ENCODE measurements around the gene EPHB6.

The EPHB6 gene

DNA sequence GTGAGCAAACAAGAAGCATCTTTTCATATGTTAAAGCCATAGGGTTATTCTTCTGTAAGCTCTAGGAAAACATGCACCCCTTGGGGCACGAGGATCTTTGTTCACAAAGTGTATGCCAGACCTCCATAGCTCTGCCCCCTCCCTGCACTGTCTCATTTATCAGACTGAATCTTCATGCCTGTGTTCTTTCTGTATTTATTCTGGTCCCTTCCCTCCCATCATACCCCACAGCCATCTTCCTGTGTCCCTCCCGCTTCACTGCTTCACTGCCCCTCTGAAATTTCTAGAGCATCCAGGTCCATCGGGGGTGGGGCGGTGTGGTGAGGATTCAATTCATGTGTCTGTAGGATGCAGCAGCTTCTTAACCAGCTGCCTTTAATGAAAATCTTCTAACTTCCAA lies 7.5 kb downstream of the EPHB6 start:
- TF ChIP-seq SPI1 (IDR thresholded peaks at IDR 0.05; ENCODE audit: borderline replicate concordance, low read depth) (no peak), POLR2AphosphoS5 (IDR thresholded peaks at IDR 0.05; ENCODE audit: low read depth) (no peak), GABPA (IDR thresholded peaks at IDR 0.05; ENCODE audit: low read depth) (no peak)
- TF ChIP-seq, protein P1, sequence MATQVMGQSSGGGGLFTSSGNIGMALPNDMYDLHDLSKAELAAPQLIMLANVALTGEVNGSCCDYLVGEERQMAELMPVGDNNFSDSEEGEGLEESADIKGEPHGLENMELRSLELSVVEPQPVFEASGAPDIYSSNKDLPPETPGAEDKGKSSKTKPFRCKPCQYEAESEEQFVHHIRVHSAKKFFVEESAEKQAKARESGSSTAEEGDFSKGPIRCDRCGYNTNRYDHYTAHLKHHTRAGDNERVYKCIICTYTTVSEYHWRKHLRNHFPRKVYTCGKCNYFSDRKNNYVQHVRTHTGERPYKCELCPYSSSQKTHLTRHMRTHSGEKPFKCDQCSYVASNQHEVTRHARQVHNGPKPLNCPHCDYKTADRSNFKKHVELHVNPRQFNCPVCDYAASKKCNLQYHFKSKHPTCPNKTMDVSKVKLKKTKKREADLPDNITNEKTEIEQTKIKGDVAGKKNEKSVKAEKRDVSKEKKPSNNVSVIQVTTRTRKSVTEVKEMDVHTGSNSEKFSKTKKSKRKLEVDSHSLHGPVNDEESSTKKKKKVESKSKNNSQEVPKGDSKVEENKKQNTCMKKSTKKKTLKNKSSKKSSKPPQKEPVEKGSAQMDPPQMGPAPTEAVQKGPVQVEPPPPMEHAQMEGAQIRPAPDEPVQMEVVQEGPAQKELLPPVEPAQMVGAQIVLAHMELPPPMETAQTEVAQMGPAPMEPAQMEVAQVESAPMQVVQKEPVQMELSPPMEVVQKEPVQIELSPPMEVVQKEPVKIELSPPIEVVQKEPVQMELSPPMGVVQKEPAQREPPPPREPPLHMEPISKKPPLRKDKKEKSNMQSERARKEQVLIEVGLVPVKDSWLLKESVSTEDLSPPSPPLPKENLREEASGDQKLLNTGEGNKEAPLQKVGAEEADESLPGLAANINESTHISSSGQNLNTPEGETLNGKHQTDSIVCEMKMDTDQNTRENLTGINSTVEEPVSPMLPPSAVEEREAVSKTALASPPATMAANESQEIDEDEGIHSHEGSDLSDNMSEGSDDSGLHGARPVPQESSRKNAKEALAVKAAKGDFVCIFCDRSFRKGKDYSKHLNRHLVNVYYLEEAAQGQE (IDR thresholded peaks at IDR 0.05; ENCODE audit: insufficient replicate concordance, low read depth), result no peak
- TF ChIP-seq, protein P2, sequence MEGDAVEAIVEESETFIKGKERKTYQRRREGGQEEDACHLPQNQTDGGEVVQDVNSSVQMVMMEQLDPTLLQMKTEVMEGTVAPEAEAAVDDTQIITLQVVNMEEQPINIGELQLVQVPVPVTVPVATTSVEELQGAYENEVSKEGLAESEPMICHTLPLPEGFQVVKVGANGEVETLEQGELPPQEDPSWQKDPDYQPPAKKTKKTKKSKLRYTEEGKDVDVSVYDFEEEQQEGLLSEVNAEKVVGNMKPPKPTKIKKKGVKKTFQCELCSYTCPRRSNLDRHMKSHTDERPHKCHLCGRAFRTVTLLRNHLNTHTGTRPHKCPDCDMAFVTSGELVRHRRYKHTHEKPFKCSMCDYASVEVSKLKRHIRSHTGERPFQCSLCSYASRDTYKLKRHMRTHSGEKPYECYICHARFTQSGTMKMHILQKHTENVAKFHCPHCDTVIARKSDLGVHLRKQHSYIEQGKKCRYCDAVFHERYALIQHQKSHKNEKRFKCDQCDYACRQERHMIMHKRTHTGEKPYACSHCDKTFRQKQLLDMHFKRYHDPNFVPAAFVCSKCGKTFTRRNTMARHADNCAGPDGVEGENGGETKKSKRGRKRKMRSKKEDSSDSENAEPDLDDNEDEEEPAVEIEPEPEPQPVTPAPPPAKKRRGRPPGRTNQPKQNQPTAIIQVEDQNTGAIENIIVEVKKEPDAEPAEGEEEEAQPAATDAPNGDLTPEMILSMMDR (IDR thresholded peaks at IDR 0.05; ENCODE audit: insufficient read depth, low read length), result no peak
- H3K27ac ChIP-seq (replicated peaks), result no peak overlapping the region

DNA sequence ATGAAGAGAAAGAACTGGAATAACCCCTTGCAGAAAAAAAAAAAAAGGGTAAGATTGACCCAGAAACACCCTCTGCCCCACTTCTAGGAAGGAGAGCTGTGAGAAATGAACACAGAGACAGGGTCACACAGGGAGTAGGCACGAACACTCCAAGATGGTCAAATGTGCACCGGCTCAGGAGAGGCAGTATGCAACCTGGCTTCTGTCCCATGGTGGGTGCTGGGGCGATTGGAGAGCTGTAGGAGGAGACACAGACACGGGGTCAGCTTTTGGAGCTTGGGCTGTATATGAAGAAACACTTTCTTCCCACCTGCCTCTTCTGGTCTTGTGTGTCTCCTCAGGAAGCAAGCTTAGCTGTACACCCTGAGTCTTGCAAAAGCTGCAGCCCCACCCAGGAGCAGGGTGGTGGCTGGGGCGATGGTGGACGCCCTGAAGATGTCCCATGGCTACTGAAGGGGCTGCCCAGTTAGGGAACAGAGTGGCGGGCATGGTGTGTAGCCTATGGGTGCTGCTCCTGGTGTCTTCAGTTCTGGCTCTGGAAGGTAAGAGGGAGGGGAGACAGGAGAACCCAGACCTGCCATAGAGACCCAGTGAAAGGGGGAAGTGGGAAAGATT lies 8.0 kb downstream of the EPHB6 start:
- no peak overlapping the region for H3K4me3 ChIP-seq (replicated peaks; ENCODE audit: insufficient read depth, low read length)
- TF ChIP-seq, protein P2 (IDR thresholded peaks at IDR 0.05; ENCODE audit: insufficient read depth, low read length), result no peak
- TF ChIP-seq, protein P1 (IDR thresholded peaks at IDR 0.05; ENCODE audit: insufficient replicate concordance, low read depth), result no peak
- TF ChIP-seq SPI1 (IDR thresholded peaks at IDR 0.05; ENCODE audit: borderline replicate concordance, low read depth) (no peak), POLR2AphosphoS5 (IDR thresholded peaks at IDR 0.05; ENCODE audit: low read depth) (no peak), GABPA (IDR thresholded peaks at IDR 0.05; ENCODE audit: low read depth) (no peak)
- no peak overlapping the region for H3K27ac ChIP-seq (replicated peaks)
- no peaks in the 10 kb centered on the region for H3K27me3 ChIP-seq (ENCODE audit: insufficient read depth, poor library complexity, severe bottlenecking)
- DNase-seq (ENCODE audit: low read depth in 1 of 2, low spot score in 1 of 2), result no peak

More for the DNA sequence above, 7.5 kb downstream of the EPHB6 start:
- H3K27me3 ChIP-seq (ENCODE audit: insufficient read depth, poor library complexity, severe bottlenecking), result no peaks in the 10 kb centered on the region
- no peak overlapping the region for H3K4me3 ChIP-seq (replicated peaks; ENCODE audit: insufficient read depth, low read length)
- DNase-seq (ENCODE audit: low read depth in 1 of 2, low spot score in 1 of 2), result no peak

DNA sequence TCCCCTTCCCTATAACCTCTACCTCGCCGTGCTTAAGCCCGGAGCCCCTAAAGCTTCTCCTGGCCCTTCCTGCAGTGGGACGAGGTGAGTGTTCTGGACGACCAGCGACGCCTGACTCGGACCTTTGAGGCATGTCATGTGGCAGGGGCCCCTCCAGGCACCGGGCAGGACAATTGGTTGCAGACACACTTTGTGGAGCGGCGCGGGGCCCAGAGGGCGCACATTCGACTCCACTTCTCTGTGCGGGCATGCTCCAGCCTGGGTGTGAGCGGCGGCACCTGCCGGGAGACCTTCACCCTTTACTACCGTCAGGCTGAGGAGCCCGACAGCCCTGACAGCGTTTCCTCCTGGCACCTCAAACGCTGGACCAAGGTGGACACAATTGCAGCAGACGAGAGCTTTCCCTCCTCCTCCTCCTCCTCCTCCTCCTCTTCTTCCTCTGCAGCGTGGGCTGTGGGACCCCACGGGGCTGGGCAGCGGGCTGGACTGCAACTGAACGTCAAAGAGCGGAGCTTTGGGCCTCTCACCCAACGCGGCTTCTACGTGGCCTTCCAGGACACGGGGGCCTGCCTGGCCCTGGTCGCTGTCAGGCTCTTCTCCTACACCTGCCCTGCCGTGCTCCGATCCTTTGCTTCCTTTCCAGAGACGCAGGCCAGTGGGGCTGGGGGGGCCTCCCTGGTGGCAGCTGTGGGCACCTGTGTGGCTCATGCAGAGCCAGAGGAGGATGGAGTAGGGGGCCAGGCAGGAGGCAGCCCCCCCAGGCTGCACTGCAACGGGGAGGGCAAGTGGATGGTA lies 9.2 kb downstream of the EPHB6 start:
- DNase-seq (ENCODE audit: low read depth in 1 of 2, low spot score in 1 of 2), result no peak
- Histone ChIP-seq H3K27ac (replicated peaks) (no peak overlapping the region), H3K27me3 (ENCODE audit: insufficient read depth, poor library complexity, severe bottlenecking) (no peaks in the 10 kb centered on the region), H3K4me3 (replicated peaks; ENCODE audit: insufficient read depth, low read length) (no peak overlapping the region)
- TF ChIP-seq, protein P2 (IDR thresholded peaks at IDR 0.05; ENCODE audit: insufficient read depth, low read length), result no peak
- no peak for TF ChIP-seq POLR2AphosphoS5 (IDR thresholded peaks at IDR 0.05; ENCODE audit: low read depth)
- TF ChIP-seq GABPA (IDR thresholded peaks at IDR 0.05; ENCODE audit: low read depth), result no peak
- TF ChIP-seq SPI1 (IDR thresholded peaks at IDR 0.05; ENCODE audit: borderline replicate concordance, low read depth), result no peak
- TF ChIP-seq, protein P1 (IDR thresholded peaks at IDR 0.05; ENCODE audit: insufficient replicate concordance, low read depth), result no peak
